Karpas-422 (cell line): ENCODE results near the gene OGDHL. TPM values are rescaled to one million over a fixed set of nuclear protein-coding genes. Genes with fewer than 3 reads are reported as not detected.
"Not testable (repeated sequence)": the region's sequence is repeated elsewhere in the genome, so short reads cannot be mapped to it uniquely, and the experiment has no call there.

ENCODE experiments used
- DNase-seq: peaks from one replicate; pipeline ENCODE4 v3.0.0-alpha.2; 2015
- H2AFZ ChIP-seq: fragments of 200-600 bp; sonication (generic); 2 replicates; pipeline ENCODE4 v1.6.1; 2014; ENCODE audit warnings: antibody characterized with exemption, low read length, mixed read lengths
- H3K27ac ChIP-seq: fragments of 200-600 bp; sonication (generic); 2 replicates; pipeline ENCODE4 v1.5.1; 2014; ENCODE audit warnings: mild to moderate bottlenecking, low read length, moderate library complexity
- H3K27me3 ChIP-seq: fragments of 200-600 bp; sonication (generic); 2 replicates; pipeline ENCODE4 v1.6.1; 2014; ENCODE audit warnings: low read length, mixed read lengths
- H3K36me3 ChIP-seq: fragments of 200-600 bp; sonication (generic); 2 replicates; pipeline ENCODE4 v1.6.1; 2014; ENCODE audit warnings: low read length, mixed read lengths; ENCODE audit not compliant: insufficient read depth
- H3K4me1 ChIP-seq: fragments of 200-600 bp; sonication (generic); 2 replicates; pipeline ENCODE4 v1.6.1; 2014; ENCODE audit warnings: mild to moderate bottlenecking, low read length, mixed read lengths
- H3K4me2 ChIP-seq: fragments of 200-600 bp; sonication (generic); 2 replicates; pipeline ENCODE4 v1.6.1; 2014; ENCODE audit warnings: low read length, low read depth, mild to moderate bottlenecking; ENCODE audit not compliant: poor library complexity, severe bottlenecking
- H3K4me3 ChIP-seq: fragments of 200-600 bp; sonication (generic); 2 replicates; pipeline ENCODE4 v1.5.1; 2014; ENCODE audit warnings: mild to moderate bottlenecking, antibody characterized with exemption, low read length, mixed read lengths
- H3K79me2 ChIP-seq: fragments of 200-600 bp; sonication (generic); 2 replicates; pipeline ENCODE4 v1.6.1; 2014; ENCODE audit warnings: mild to moderate bottlenecking, low read length, mixed read lengths
- H3K9ac ChIP-seq: fragments of 200-600 bp; sonication (generic); 2 replicates; pipeline ENCODE4 v1.6.0; 2014; ENCODE audit warnings: low read length
- H3K9me2 ChIP-seq: fragments of 200-600 bp; sonication (generic), shearing (Covaris generic); replicated peaks from 2 replicates; pipeline ENCODE4 v1.6.0; 2014; ENCODE audit warnings: mild to moderate bottlenecking, low read length, moderate library complexity; ENCODE audit not compliant: insufficient read depth
- H3K9me3 ChIP-seq: fragments of 300-700, 200-600 bp; sonication (generic); 2 replicates; pipeline ENCODE4 v1.6.1; 2014; ENCODE audit warnings: low read length, mixed read lengths
- H4K20me1 ChIP-seq: fragments of 200-600 bp; sonication (generic); 2 replicates; pipeline ENCODE4 v1.6.1; 2014; ENCODE audit warnings: mild to moderate bottlenecking, antibody characterized with exemption, low read length, low read depth; ENCODE audit not compliant: insufficient read depth
- total RNA-seq: library from RNA; depleted of rRNA; stranded (reverse); fragments of >200 nt; shearing (Covaris generic); gene quantifications from 2 replicates; pipeline ENCODE4 v1.2.3, GENCODE V29; 2014; ENCODE audit warnings: low replicate concordance

The OGDHL gene
- total RNA-seq, 1 experiment from 2014 or later: 0.75 TPM

DNA sequence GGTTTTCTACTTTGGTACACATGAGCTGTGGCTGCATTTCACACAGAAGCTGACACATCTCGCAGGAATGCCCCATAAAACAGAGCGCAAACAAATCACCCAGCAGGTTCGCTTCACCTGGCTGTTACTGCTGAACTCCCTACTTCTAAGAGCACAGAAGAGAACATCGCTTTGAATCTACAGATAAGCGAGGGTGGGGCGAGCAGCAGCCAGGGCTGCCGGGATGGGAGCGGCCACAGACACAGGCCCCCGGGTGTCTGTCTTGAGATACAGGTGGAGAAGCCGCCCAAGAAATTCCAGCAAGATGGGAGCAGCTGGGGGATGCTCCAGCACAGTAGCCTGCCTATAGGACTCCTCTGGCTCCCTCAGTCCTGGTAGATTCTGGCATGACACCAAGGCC is 27.4 kb downstream of the OGDHL start:
- H4K20me1 ChIP-seq: no peaks in the 10 kb centered on the region
- no peak overlapping the region for H3K27ac ChIP-seq
- H3K9me3 ChIP-seq: no peaks in the 10 kb centered on the region
- H3K36me3 ChIP-seq: no peaks in the 10 kb centered on the region
- H3K79me2 ChIP-seq: no peaks in the 10 kb centered on the region
- H3K4me3 ChIP-seq: no peak overlapping the region
- DNase-seq: no peak
- no peaks in the 10 kb centered on the region for H3K9me2 ChIP-seq
- no peaks in the 10 kb centered on the region for H3K27me3 ChIP-seq
- no peaks in the 10 kb centered on the region for H3K4me1 ChIP-seq
- H2AFZ ChIP-seq: no peak overlapping the region
- H3K9ac ChIP-seq: no peak overlapping the region
- H3K4me2 ChIP-seq: no peak overlapping the region

DNA sequence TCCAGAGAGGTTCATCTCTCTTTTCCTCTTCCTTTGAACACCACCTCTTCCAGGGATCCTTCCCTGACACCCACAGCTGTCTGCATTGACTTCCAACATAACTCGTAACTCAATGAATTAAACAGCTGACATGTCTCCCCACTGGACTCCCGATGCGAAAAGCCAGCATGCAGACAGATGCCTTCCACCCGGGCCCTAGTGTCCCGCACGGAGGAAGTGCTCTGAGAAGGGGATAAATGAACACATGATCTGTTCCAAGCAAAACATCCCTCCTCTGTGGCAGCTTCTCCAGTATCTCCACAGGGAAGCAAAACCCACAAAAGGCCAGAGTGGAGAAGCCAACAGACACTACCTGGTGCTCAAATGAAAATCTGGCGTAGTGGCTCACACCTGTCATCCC is 28.3 kb downstream of the OGDHL start:
- Histone ChIP-seq H3K4me1 (no peaks in the 10 kb centered on the region), H3K36me3 (no peaks in the 10 kb centered on the region), H3K4me2 (no peak overlapping the region), H3K79me2 (no peaks in the 10 kb centered on the region), H3K9me3 (no peaks in the 10 kb centered on the region), H3K9me2 (no peaks in the 10 kb centered on the region), H2AFZ (no peak overlapping the region), H3K27ac (no peak overlapping the region), H3K9ac (no peak overlapping the region), H3K27me3 (no peaks in the 10 kb centered on the region), H4K20me1 (no peaks in the 10 kb centered on the region), H3K4me3 (no peak overlapping the region)
- no peak for DNase-seq

DNA sequence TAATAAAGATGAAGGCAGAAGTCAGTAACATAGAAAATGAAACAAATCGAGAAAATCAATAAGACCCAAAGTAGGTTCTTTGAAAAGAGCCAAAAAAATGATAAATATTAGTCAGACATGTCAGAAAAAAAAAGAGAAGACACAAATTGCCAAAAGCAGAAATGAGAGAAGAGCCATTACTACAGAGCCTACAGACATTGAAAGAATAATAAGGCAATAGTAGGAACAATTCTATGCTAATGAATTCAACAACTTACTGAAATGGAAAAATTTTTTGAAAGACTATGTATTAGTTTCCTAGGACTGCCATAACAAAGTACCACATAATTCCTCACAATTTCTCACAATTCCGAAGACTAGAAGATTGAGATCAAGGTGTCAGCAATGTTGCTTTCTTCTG is 35.5 kb downstream of the OGDHL start:
- Histone ChIP-seq H3K27ac (no peak overlapping the region), H3K4me1 (no peaks in the 10 kb centered on the region), H3K4me3 (no peak overlapping the region), H3K9me2 (no peaks in the 10 kb centered on the region), H3K4me2 (no peak overlapping the region), H3K9me3 (no peaks in the 10 kb centered on the region), H3K27me3 (no peaks in the 10 kb centered on the region), H4K20me1 (no peaks in the 10 kb centered on the region), H3K9ac (no peak overlapping the region), H3K36me3 (no peaks in the 10 kb centered on the region), H3K79me2 (no peaks in the 10 kb centered on the region), H2AFZ (no peak overlapping the region)
- DNase-seq: no peak

DNA sequence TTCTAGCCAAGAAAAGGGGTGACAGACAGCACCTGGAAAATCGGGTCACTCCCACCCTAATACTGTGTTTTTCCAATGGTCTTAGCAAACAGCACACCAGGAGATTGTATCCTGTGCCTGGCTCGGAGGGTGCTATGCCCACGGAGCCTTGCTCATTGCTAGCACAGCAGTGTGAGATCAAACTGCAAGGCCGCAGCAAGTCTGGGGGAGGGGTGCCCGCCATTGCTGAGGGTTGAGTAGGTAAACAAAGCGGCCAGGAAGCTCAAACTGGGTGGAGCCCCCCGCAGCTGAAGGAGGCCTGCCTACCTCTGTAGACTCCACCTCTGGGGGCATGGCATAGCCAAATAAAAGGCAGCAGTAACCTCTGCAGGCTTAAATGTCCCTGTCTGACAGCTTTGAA is 47.0 kb downstream of the OGDHL start:
- H3K27me3 ChIP-seq, H3K9me3 ChIP-seq, H3K4me3 ChIP-seq, H4K20me1 ChIP-seq, DNase-seq, H3K79me2 ChIP-seq, H3K9ac ChIP-seq, H3K4me2 ChIP-seq, H3K36me3 ChIP-seq, H3K9me2 ChIP-seq, H3K4me1 ChIP-seq, H2AFZ ChIP-seq, H3K27ac ChIP-seq: not testable (repeated sequence)

DNA sequence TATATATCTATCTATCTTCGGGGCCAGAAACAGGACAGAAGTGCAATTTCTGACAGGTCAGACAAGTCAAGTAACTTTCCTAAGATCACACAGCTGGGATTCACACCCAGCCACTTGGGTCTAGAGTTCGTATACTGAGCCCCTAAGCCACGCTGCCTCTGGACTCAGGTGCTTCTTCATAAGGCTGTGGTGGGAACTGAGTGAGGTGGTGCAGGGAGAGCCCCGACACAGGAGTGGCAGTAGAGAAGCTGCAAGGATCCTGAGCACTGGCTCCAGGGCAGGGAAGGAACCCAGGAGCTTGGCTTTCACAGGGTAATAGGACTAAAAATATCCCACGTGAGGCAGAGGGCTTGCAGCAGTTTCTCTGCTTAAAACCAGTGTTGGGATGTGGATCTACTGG is 48.9 kb downstream of the OGDHL start:
- Histone ChIP-seq H3K9me2 (no peaks in the 10 kb centered on the region), H3K27ac (no peak overlapping the region), H4K20me1 (no peaks in the 10 kb centered on the region), H2AFZ (no peak overlapping the region), H3K4me3 (no peak overlapping the region), H3K27me3 (no peaks in the 10 kb centered on the region), H3K79me2 (no peaks in the 10 kb centered on the region), H3K9me3 (no peaks in the 10 kb centered on the region), H3K4me1 (no peaks in the 10 kb centered on the region), H3K9ac (no peak overlapping the region), H3K36me3 (no peaks in the 10 kb centered on the region), H3K4me2 (no peak overlapping the region)
- no peak for DNase-seq

DNA sequence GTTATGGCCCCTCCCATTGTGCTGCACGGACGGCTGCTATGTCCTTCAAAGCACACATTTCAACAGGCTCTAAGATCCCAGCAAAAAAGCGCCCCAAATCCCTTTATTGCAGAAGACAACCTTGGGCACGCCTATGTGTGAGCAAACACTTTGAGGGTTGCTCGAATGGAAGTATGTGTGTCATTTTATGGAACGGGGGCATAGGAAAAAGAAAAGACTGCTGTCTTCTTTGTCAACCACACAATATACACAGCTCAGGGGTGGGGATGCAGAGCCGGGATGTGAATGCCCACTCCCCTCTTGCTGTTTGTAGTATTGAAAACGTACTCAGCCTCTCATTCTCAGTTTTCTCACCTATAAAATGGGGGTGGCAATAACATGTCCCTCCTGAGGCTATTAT is 50.6 kb downstream of the OGDHL start:
- no peak overlapping the region for H2AFZ ChIP-seq
- no peaks in the 10 kb centered on the region for H3K9me3 ChIP-seq
- H3K79me2 ChIP-seq: no peaks in the 10 kb centered on the region
- no peak overlapping the region for H3K27ac ChIP-seq
- no peak overlapping the region for H3K9ac ChIP-seq
- H3K4me1 ChIP-seq: no peaks in the 10 kb centered on the region
- no peak overlapping the region for H3K4me3 ChIP-seq
- no peak overlapping the region for H3K4me2 ChIP-seq
- no peaks in the 10 kb centered on the region for H3K27me3 ChIP-seq
- DNase-seq: no peak
- H3K9me2 ChIP-seq: no peaks in the 10 kb centered on the region
- H3K36me3 ChIP-seq: no peaks in the 10 kb centered on the region
- no peaks in the 10 kb centered on the region for H4K20me1 ChIP-seq

DNA sequence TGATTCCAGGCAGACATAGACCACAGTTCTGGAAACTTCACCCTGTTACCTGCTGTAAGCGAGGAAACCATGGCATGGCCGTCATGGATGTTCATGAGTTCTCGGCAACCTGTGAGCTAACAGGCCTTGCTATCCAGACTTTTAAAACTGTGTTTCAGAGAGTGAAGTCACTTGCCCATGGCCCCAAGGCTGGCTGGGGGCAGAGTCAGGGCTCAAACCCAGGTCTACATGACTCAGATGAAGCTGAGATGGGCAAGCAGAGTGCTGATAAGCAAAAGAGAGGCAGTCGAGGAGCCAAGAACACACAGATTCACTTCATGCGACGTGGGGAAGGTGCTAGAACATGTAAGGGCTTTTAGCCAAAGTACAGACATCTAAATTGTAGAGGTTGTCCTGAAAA is 51.2 kb downstream of the OGDHL start:
- no peaks in the 10 kb centered on the region for H3K9me2 ChIP-seq
- H3K9me3 ChIP-seq: no peaks in the 10 kb centered on the region
- DNase-seq: no peak
- no peaks in the 10 kb centered on the region for H4K20me1 ChIP-seq
- no peak overlapping the region for H2AFZ ChIP-seq
- no peak overlapping the region for H3K4me2 ChIP-seq
- no peaks in the 10 kb centered on the region for H3K27me3 ChIP-seq
- H3K9ac ChIP-seq: no peak overlapping the region
- no peaks in the 10 kb centered on the region for H3K79me2 ChIP-seq
- no peaks in the 10 kb centered on the region for H3K4me1 ChIP-seq
- H3K27ac ChIP-seq: no peak overlapping the region
- H3K4me3 ChIP-seq: no peak overlapping the region
- H3K36me3 ChIP-seq: no peaks in the 10 kb centered on the region

DNA sequence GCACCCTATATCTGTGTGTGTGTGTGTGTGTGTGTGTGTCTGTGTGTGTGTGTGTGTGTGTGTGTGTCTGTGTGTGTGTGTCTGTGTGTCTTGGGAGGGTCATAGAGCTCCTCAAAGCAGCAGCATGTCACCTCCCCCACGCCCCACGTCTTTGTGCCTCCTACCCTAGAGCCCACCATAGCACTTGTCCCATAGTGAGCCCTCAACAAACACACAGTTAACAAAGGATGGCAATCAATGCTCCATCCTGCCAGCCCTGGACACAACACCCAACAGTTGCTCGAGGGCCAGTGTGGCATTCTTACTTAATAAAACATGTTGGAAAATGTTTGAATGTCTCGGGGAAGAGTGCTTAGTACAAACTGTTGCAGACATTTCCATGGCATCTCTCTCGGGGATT is 52.2 kb downstream of the OGDHL start:
- Histone ChIP-seq H3K27me3 (no peaks in the 10 kb centered on the region), H3K4me3 (no peak overlapping the region), H3K4me1 (no peaks in the 10 kb centered on the region), H3K9me3 (no peaks in the 10 kb centered on the region), H2AFZ (no peak overlapping the region), H3K27ac (no peak overlapping the region), H3K79me2 (no peaks in the 10 kb centered on the region), H3K9me2 (no peaks in the 10 kb centered on the region), H3K36me3 (no peaks in the 10 kb centered on the region), H3K9ac (no peak overlapping the region), H3K4me2 (no peak overlapping the region), H4K20me1 (no peaks in the 10 kb centered on the region)
- DNase-seq: no peak

DNA sequence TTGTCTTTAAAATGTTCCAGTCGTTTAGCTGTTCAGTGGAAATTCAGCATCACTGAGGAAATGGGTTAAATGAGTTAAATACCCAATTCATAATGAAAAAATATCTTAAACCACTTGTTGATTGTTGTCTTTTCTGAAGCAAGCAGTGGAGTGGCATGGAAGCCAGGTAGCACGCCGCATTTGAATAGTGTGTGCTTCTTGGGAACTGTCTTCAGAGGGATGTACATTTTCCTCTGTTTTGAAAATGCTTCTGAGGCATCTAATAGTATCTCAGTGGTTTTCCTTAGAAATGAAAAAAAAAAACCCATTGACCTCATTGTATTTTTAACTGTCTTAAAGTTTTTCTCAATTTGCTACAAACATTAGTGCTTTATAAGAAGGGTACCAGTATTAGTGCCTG is 54.5 kb downstream of the OGDHL start:
- Histone ChIP-seq H4K20me1 (no peaks in the 10 kb centered on the region), H3K27me3 (no peaks in the 10 kb centered on the region), H3K9me3 (no peaks in the 10 kb centered on the region), H3K9ac (no peak overlapping the region), H3K4me3 (no peak overlapping the region), H3K79me2 (no peaks in the 10 kb centered on the region), H3K4me2 (no peak overlapping the region), H3K36me3 (no peaks in the 10 kb centered on the region), H2AFZ (no peak overlapping the region), H3K27ac (no peak overlapping the region), H3K4me1 (no peaks in the 10 kb centered on the region), H3K9me2 (no peaks in the 10 kb centered on the region)
- no peak for DNase-seq
